Mammary epithelial cell (primary cell): ENCODE measurements around the gene NUBP1.
"Not testable (repeated sequence)": the region's sequence is repeated elsewhere in the genome, so short reads cannot be mapped to it uniquely, and the experiment has no call there.

Experiments used
- EZH2 ChIP-seq: IDR thresholded peaks from 2 replicates; pipeline ENCODE4 v1.6.1; 2012; ENCODE audit warnings: low read length, inconsistent platforms, borderline replicate concordance
- TF ChIP-seq, protein P1 (sequence below), 2 donors: IDR thresholded peaks in 1 of 2; conservative IDR thresholded peaks in 1 of 2; 2 replicates each; pipeline ENCODE4 v1.5.1; 2011 to 2012; ENCODE audit warnings: inconsistent platforms in 2 of 2, low read length in 2 of 2, mild to moderate bottlenecking in 2 of 2, control low read depth in 1 of 2, low read depth in 1 of 2; ENCODE audit not compliant: insufficient read depth in 1 of 2; ENCODE audit errors: extremely low read depth in 1 of 2

DNA sequence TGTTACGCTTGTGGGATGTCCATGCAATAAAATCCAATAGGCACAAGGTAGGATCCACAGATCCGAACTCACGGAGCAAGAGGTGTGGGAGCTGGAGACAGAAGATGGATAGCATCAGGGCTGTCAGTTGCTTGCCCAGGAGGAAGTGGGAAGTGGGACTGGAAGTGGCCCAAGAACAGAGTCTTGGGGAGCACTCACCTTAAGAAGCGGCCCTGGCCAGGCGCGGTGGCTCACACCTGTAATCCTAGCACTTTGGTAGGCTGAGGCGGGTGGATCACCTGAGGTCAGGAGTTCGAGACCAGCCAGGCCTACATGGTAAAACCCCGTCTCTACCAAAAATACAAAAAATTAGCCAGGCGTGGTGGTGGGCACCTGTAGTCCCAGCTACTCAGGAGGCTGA lies 2.4 kb upstream of the NUBP1 start:
- TF ChIP-seq, protein P1, sequence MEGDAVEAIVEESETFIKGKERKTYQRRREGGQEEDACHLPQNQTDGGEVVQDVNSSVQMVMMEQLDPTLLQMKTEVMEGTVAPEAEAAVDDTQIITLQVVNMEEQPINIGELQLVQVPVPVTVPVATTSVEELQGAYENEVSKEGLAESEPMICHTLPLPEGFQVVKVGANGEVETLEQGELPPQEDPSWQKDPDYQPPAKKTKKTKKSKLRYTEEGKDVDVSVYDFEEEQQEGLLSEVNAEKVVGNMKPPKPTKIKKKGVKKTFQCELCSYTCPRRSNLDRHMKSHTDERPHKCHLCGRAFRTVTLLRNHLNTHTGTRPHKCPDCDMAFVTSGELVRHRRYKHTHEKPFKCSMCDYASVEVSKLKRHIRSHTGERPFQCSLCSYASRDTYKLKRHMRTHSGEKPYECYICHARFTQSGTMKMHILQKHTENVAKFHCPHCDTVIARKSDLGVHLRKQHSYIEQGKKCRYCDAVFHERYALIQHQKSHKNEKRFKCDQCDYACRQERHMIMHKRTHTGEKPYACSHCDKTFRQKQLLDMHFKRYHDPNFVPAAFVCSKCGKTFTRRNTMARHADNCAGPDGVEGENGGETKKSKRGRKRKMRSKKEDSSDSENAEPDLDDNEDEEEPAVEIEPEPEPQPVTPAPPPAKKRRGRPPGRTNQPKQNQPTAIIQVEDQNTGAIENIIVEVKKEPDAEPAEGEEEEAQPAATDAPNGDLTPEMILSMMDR (conservative IDR thresholded peaks at IDR 0.05 in 1 of 2, IDR thresholded peaks at IDR 0.05 in 1 of 2; ENCODE audit: extremely low read depth in 1 of 2, insufficient read depth in 1 of 2, low read depth in 1 of 2, low read length in 2 of 2): not testable (repeated sequence)
- TF ChIP-seq EZH2: not testable (repeated sequence)
